Activated CD8-positive, alpha-beta T cell treated with anti-CD3 and anti-CD28 coated beads for 36 hours (primary cell): ENCODE measurements around the gene LAMA1. TPM values are rescaled to one million over a fixed set of nuclear protein-coding genes. Genes with fewer than 3 reads are reported as not detected.
A peak's percentile ranks its signal among the peaks of the same experiment; 100 is the strongest.

Experiments
- ATAC-seq: fragments of 200-7000 bp; cut with Tn5 transposase; one replicate; pipeline ENCODE4 v1.10.0; 2021; ENCODE audit warnings: mild to moderate bottlenecking, moderate library complexity
- CTCF ChIA-PET: fragments of 350-600 bp; sonication (Branson Sonifier 250); formaldehyde crosslinking; loops from one replicate; lab custom pipeline; 2021; ENCODE audit warnings: antibody characterized with exemption; lab: Charles Lee
- POLR2A ChIA-PET: fragments of 350-600 bp; sonication (Branson Sonifier 250); formaldehyde crosslinking; loops from one replicate; lab custom pipeline; 2021; ENCODE audit warnings: antibody characterized with exemption; lab: Charles Lee
- DNase-seq: peaks from one replicate; pipeline ENCODE4 v3.0.0-alpha.2; 2020
- H3K27ac Mint-ChIP-seq: one replicate; pipeline ENCODE4 v1.8.0; 2021; ENCODE audit warnings: mild to moderate bottlenecking, mixed read lengths
- H3K27me3 Mint-ChIP-seq: one replicate; pipeline ENCODE4 v1.8.0; 2021; ENCODE audit warnings: mixed read lengths
- H3K36me3 Mint-ChIP-seq: one replicate; pipeline ENCODE4 v1.8.0; 2021; ENCODE audit warnings: low read depth, mixed read lengths
- H3K4me1 Mint-ChIP-seq: one replicate; pipeline ENCODE4 v1.8.0; 2021; ENCODE audit warnings: low read depth, mixed read lengths
- H3K4me3 Mint-ChIP-seq: one replicate; pipeline ENCODE4 v1.8.0; 2021; ENCODE audit warnings: mild to moderate bottlenecking, moderate library complexity, mixed read lengths
- H3K9me3 Mint-ChIP-seq: one replicate; pipeline ENCODE4 v1.8.0; 2021; ENCODE audit warnings: mixed read lengths
- CTCF ChIP-seq: fragments of 200-600 bp; IDR thresholded peaks from one replicate; pipeline ENCODE4 v1.8.0; 2022; ENCODE audit warnings: antibody characterized with exemption, mild to moderate bottlenecking
- intact Hi-C: fragments of 100-400 bp; cut with micrococcal nuclease; formaldehyde crosslinking; loops from one replicate; pipeline ENCODE4 v1.10.0; 2022
- total RNA-seq, 2 experiments: library from RNA; stranded (reverse); gene quantifications; one replicate each; pipeline ENCODE4 v1.2.3, GENCODE V29; 2021

Gene LAMA1
- total RNA-seq, 2 experiments from 2014 or later = not detected

GRCh38 chr18:7021994-7022840, 95.4 kb downstream of the LAMA1 start:
- Mint-ChIP-seq H3K27me3 (no peaks in the 10 kb centered on the region), H3K4me3 (no peak overlapping the region), H3K27ac (no peak overlapping the region), H3K36me3 (no peaks in the 10 kb centered on the region), H3K4me1 (no peaks in the 10 kb centered on the region), H3K9me3 (no peaks in the 10 kb centered on the region)
- intact Hi-C loops = loop anchor here (10.0 kb wide), 1 partner anchor 47 kb away; no protein-coding TSS in a partner anchor
- peak; percentile 32 for DNase-seq
- ChIA-PET POLR2A (interaction anchor here (0.7 kb wide), 1 partner anchor 72 kb away, joined by 3 read pairs; no protein-coding TSS in a partner anchor), CTCF (interaction anchor here (1.0 to 1.3 kb wide), 2 partner anchors 15 to 101 kb away, joined by 3 read pairs; no protein-coding TSS in a partner anchor)
- TF ChIP-seq CTCF = no peak
- ATAC-seq = no peak

- H3K4me1 Mint-ChIP-seq = no peaks in the 10 kb centered on the region
- ChIA-PET CTCF (interaction anchor here (1.0 to 1.3 kb wide), 2 partner anchors 14 to 100 kb away, joined by 3 read pairs; no protein-coding TSS in a partner anchor), POLR2A (interaction anchor here (0.7 kb wide), 1 partner anchor 73 kb away, joined by 3 read pairs; no protein-coding TSS in a partner anchor)
- H3K36me3 Mint-ChIP-seq = no peaks in the 10 kb centered on the region
- no peak overlapping the region for H3K27ac Mint-ChIP-seq
- DNase-seq = no peak
- no peak for TF ChIP-seq CTCF
- no peaks in the 10 kb centered on the region for H3K9me3 Mint-ChIP-seq
- no peak for ATAC-seq
- H3K27me3 Mint-ChIP-seq = no peaks in the 10 kb centered on the region
- intact Hi-C loops = loop anchor here (10.0 kb wide), 1 partner anchor 46 kb away; no protein-coding TSS in a partner anchor
- no peak overlapping the region for H3K4me3 Mint-ChIP-seq
These were observed 96.4 kb downstream of the LAMA1 start for GRCh38 chr18:7020995-7021777.

- no peaks in the 10 kb centered on the region for H3K4me1 Mint-ChIP-seq
- TF ChIP-seq CTCF = no peak
- no peak overlapping the region for H3K27ac Mint-ChIP-seq
- H3K27me3 Mint-ChIP-seq = no peaks in the 10 kb centered on the region
- ChIA-PET POLR2A (no interaction called here), CTCF (interaction anchor here (0.9 kb wide), 1 partner anchor 8 kb away, joined by 3 read pairs; no protein-coding TSS in a partner anchor)
- no peaks in the 10 kb centered on the region for H3K9me3 Mint-ChIP-seq
- no peak overlapping the region for H3K4me3 Mint-ChIP-seq
- DNase-seq (no peak), ATAC-seq (no peak)
- intact Hi-C loops = no loop called here
- no peaks in the 10 kb centered on the region for H3K36me3 Mint-ChIP-seq
These were observed 100.6 kb downstream of the LAMA1 start for GRCh38 chr18:7017013-7017412.

GRCh38 chr18:7011142-7011541, 106.5 kb downstream of the LAMA1 start:
- no peaks in the 10 kb centered on the region for H3K27me3 Mint-ChIP-seq
- H3K4me1 Mint-ChIP-seq = no peaks in the 10 kb centered on the region
- no peaks in the 10 kb centered on the region for H3K36me3 Mint-ChIP-seq
- POLR2A ChIA-PET = no interaction called here
- no peak overlapping the region for H3K4me3 Mint-ChIP-seq
- DNase-seq (no peak), ATAC-seq (no peak)
- H3K9me3 Mint-ChIP-seq = no peaks in the 10 kb centered on the region
- CTCF ChIA-PET = no interaction called here
- H3K27ac Mint-ChIP-seq = no peak overlapping the region
- TF ChIP-seq CTCF = no peak
- intact Hi-C loops = no loop called here
